Measurements from ENCODE around the gene SRGAP1. TPM values are rescaled to one million over a fixed set of nuclear protein-coding genes. Genes with fewer than 3 reads are reported as not detected.
"Not testable (repeated sequence)": the region's sequence is repeated elsewhere in the genome, so short reads cannot be mapped to it uniquely, and the experiment has no call there.

The SRGAP1 gene
- total RNA-seq, 1 donor from 2014 or later, result 0.22 TPM

GRCh38 chr12:64105026-64105425 is 260.5 kb downstream of the SRGAP1 start:
- intact Hi-C loops (cut with micrococcal nuclease), result no loop called here

GRCh38 chr12:64107776-64108175 is 263.3 kb downstream of the SRGAP1 start:
- intact Hi-C loops (cut with micrococcal nuclease), result no loop called here

- intact Hi-C loops (cut with micrococcal nuclease), result no loop called here
Measured at GRCh38 chr12:64109706-64110105, 265.2 kb downstream of the SRGAP1 start.

GRCh38 chr12:64110864-64111263 is 266.4 kb downstream of the SRGAP1 start:
- intact Hi-C loops (cut with micrococcal nuclease), result no loop called here

GRCh38 chr12:64116969-64117368 is 272.5 kb downstream of the SRGAP1 start:
- intact Hi-C loops (cut with micrococcal nuclease), result no loop called here

- intact Hi-C loops (cut with micrococcal nuclease), result no loop called here
Measured at GRCh38 chr12:64120568-64120967, 276.1 kb downstream of the SRGAP1 start.

- intact Hi-C loops (cut with micrococcal nuclease), result not testable (repeated sequence)
Measured at GRCh38 chr12:64121086-64121485, 276.6 kb downstream of the SRGAP1 start.

- intact Hi-C loops (cut with micrococcal nuclease), result no loop called here
Measured at GRCh38 chr12:64122154-64122553, 277.7 kb downstream of the SRGAP1 start.

GRCh38 chr12:64122995-64123394 is 278.5 kb downstream of the SRGAP1 start:
- intact Hi-C loops (cut with micrococcal nuclease), result no loop called here

- intact Hi-C loops (cut with micrococcal nuclease), result no loop called here
Measured at GRCh38 chr12:64123448-64123847, 278.9 kb downstream of the SRGAP1 start.

- intact Hi-C loops (cut with micrococcal nuclease), result no loop called here
Measured at GRCh38 chr12:64124511-64125197, 280.2 kb downstream of the SRGAP1 start.

GRCh38 chr12:64125913-64126312 is 281.4 kb downstream of the SRGAP1 start:
- intact Hi-C loops (cut with micrococcal nuclease), result no loop called here

GRCh38 chr12:64127811-64128210 is 283.3 kb downstream of the SRGAP1 start:
- intact Hi-C loops (cut with micrococcal nuclease), result no loop called here

- intact Hi-C loops (cut with micrococcal nuclease), result no loop called here
Measured at GRCh38 chr12:64128366-64128765, 283.9 kb downstream of the SRGAP1 start.

- intact Hi-C loops (cut with micrococcal nuclease), result not testable (repeated sequence)
Measured at GRCh38 chr12:64130476-64130875, 286.0 kb downstream of the SRGAP1 start.

GRCh38 chr12:64131456-64131855 is 287.0 kb downstream of the SRGAP1 start:
- intact Hi-C loops (cut with micrococcal nuclease), result not testable (repeated sequence)

GRCh38 chr12:64132672-64133071 is 288.2 kb downstream of the SRGAP1 start:
- intact Hi-C loops (cut with micrococcal nuclease), result not testable (repeated sequence)

GRCh38 chr12:64137117-64137516 is 292.6 kb downstream of the SRGAP1 start:
- intact Hi-C loops (cut with micrococcal nuclease), result no loop called here

- intact Hi-C loops (cut with micrococcal nuclease), result no loop called here
Measured at GRCh38 chr12:64139021-64139420, 294.5 kb downstream of the SRGAP1 start.

GRCh38 chr12:64142382-64142781 is 297.9 kb downstream of the SRGAP1 start:
- intact Hi-C loops (cut with micrococcal nuclease), result no loop called here

GRCh38 chr12:64142784-64143183 is 298.3 kb downstream of the SRGAP1 start:
- intact Hi-C loops (cut with micrococcal nuclease), result no loop called here

GRCh38 chr12:64145226-64145625 is 300.7 kb downstream of the SRGAP1 start:
- intact Hi-C loops (cut with micrococcal nuclease), result no loop called here

GRCh38 chr12:64147011-64147631 is 302.6 kb downstream of the SRGAP1 start:
- intact Hi-C loops (cut with micrococcal nuclease), result no loop called here
